SK-N-SH (cell line): ENCODE data around the gene TMEM161A. TPM values are rescaled to one million over a fixed set of nuclear protein-coding genes. Genes with fewer than 3 reads are reported as not detected.

ENCODE experiments used
- CTCF ChIA-PET: fragments of 300-600, 350-600 bp; formaldehyde crosslinking; extraction: SDS; loops from one replicate; lab custom pipeline; 2021; lab: Yijun Ruan, JAX
- POLR2A ChIA-PET: fragments of 350-600 bp; sonication (Branson Sonifier 250); formaldehyde crosslinking; extraction: SDS; loops from one replicate; lab custom pipeline; 2020; ENCODE audit warnings: antibody characterized with exemption, inconsistent platforms; lab: Yijun Ruan, JAX
- DNase-seq: peaks from one replicate; pipeline ENCODE4 v3.0.0; 2012
- H2AFZ ChIP-seq: fragments of 200-600 bp; sonication (generic); 2 replicates; pipeline ENCODE4 v1.8.1; 2016; ENCODE audit warnings: antibody characterized with exemption, mild to moderate bottlenecking, low read depth
- H3F3A ChIP-seq: fragments of 200-600 bp; sonication (generic); replicated peaks from 2 replicates; pipeline ENCODE3; 2016; ENCODE audit warnings: antibody characterized with exemption, mild to moderate bottlenecking; ENCODE audit not compliant: insufficient read depth
- H3K27ac ChIP-seq, 2 experiments: fragments of 200-500 bp in 1 of 2; fragments of 200-600 bp in 1 of 2; sonication (Bioruptor generic) in 1 of 2; sonication (generic), shearing (Covaris generic) in 1 of 2; 2 replicates each; pipeline versions ENCODE4 v1.5.1 to v1.6.1; 2014 to 2016; ENCODE audit warnings: low read depth in 2 of 2, inconsistent platforms in 1 of 2, low read length in 1 of 2, mild to moderate bottlenecking in 1 of 2, mixed read lengths in 1 of 2
- H3K27me3 ChIP-seq: fragments of 200-600 bp; sonication (generic), shearing (Covaris generic); 2 replicates; pipeline ENCODE4 v1.6.1; 2016; ENCODE audit warnings: mixed run types; ENCODE audit not compliant: insufficient read depth
- H3K36me3 ChIP-seq, 2 experiments: fragments of 200-500 bp in 1 of 2; fragments of 200-600 bp in 1 of 2; sonication (Bioruptor generic) in 1 of 2; sonication (generic) in 1 of 2; replicated peaks in 1 of 2; 2 replicates each; pipeline versions ENCODE3 to v1.5.1; 2014 to 2016; ENCODE audit warnings: low read length in 1 of 2, mild to moderate bottlenecking in 1 of 2; ENCODE audit not compliant: insufficient read depth in 2 of 2, control insufficient read depth in 1 of 2
- H3K4me1 ChIP-seq, 2 experiments: fragments of 200-500 bp in 1 of 2; fragments of 200-600 bp in 1 of 2; sonication (Bioruptor generic) in 1 of 2; sonication (generic), shearing (Covaris generic) in 1 of 2; 2 replicates each; pipeline versions ENCODE4 v1.5.1 to v1.6.1; 2014 to 2016; ENCODE audit warnings: low read depth in 1 of 2, low read length in 1 of 2, mixed run types in 1 of 2; ENCODE audit not compliant: insufficient read depth in 2 of 2, control insufficient read depth in 1 of 2
- H3K4me2 ChIP-seq: fragments of 200-600 bp; sonication (generic), shearing (Covaris generic); 2 replicates; pipeline ENCODE4 v1.6.1; 2017; ENCODE audit warnings: mixed run types
- H3K4me3 ChIP-seq, 2 experiments: fragments of 200-500 bp in 1 of 2; fragments of 200-600 bp in 1 of 2; sonication (Bioruptor generic) in 1 of 2; sonication (generic), shearing (Covaris generic) in 1 of 2; 2 replicates each; pipeline versions ENCODE4 v1.5.1 to v1.8.1; 2014 to 2016; ENCODE audit warnings: low read depth in 2 of 2, inconsistent platforms in 1 of 2, low read length in 1 of 2, mild to moderate bottlenecking in 1 of 2, mixed read lengths in 1 of 2, moderate library complexity in 1 of 2
- H3K79me2 ChIP-seq: fragments of 200-600 bp; sonication (generic); 2 replicates; pipeline ENCODE4 v1.8.1; 2017; ENCODE audit warnings: mild to moderate bottlenecking; ENCODE audit not compliant: insufficient read depth
- H3K9ac ChIP-seq: fragments of 200-600 bp; sonication (generic); 2 replicates; pipeline ENCODE4 v1.6.1; 2017; ENCODE audit warnings: mixed run types
- H3K9me2 ChIP-seq: fragments of 200-600 bp; sonication (generic); 2 replicates; pipeline ENCODE4 v1.6.1; 2017; ENCODE audit warnings: mixed run types
- H3K9me3 ChIP-seq: fragments of 200-600 bp; sonication (generic); 2 replicates; pipeline ENCODE4 v1.6.1; 2017; ENCODE audit warnings: mixed run types, mild to moderate bottlenecking, moderate library complexity
- H4K20me1 ChIP-seq: fragments of 200-600 bp; sonication (generic); 2 replicates; pipeline ENCODE4 v1.6.1; 2017; ENCODE audit warnings: mild to moderate bottlenecking, mixed run types; ENCODE audit not compliant: insufficient read depth
- CTCF ChIP-seq: fragments of 200-600 bp; sonication (generic); IDR thresholded peaks from 2 replicates; pipeline ENCODE4 v1.6.1; 2017; ENCODE audit warnings: antibody characterized with exemption, mild to moderate bottlenecking, moderate library complexity
- GATA2 ChIP-seq: sonication (generic); formaldehyde crosslinking; IDR thresholded peaks from 2 replicates; pipeline ENCODE4 v1.5.0; 2020; ENCODE audit warnings: mild to moderate bottlenecking, missing genetic modification reagents
- MAX ChIP-seq: IDR thresholded peaks from 2 replicates; pipeline ENCODE4 v1.4.0; 2012; ENCODE audit warnings: low read depth
- NRF1 ChIP-seq: IDR thresholded peaks from 2 replicates; pipeline ENCODE4 v1.6.1; 2012; ENCODE audit warnings: low read depth, mild to moderate bottlenecking, low read length
- PBX3 ChIP-seq: IDR thresholded peaks from 2 replicates; pipeline ENCODE4; 2012
- RAD21 ChIP-seq: IDR thresholded peaks from 2 replicates; pipeline ENCODE4 v1.6.1; 2012; ENCODE audit warnings: mild to moderate bottlenecking, low read length
- RXRA ChIP-seq: IDR thresholded peaks from 2 replicates; pipeline ENCODE4 v1.4.0; 2012; ENCODE audit warnings: low read depth, mild to moderate bottlenecking, borderline replicate concordance
- SIN3A ChIP-seq: IDR thresholded peaks from 2 replicates; pipeline ENCODE4 v1.6.1; 2012; ENCODE audit warnings: low read depth, mild to moderate bottlenecking, low read length, moderate library complexity, borderline replicate concordance
- SMC3 ChIP-seq: IDR thresholded peaks from 2 replicates; pipeline ENCODE4 v1.6.1; 2012; ENCODE audit warnings: low read depth, low read length, improper control_type of control experiment
- TAF1 ChIP-seq: IDR thresholded peaks from 2 replicates; pipeline ENCODE4 v1.6.1; 2012; ENCODE audit warnings: low read depth, mild to moderate bottlenecking, low read length, moderate library complexity, borderline replicate concordance
- TEAD4 ChIP-seq: IDR thresholded peaks from 2 replicates; pipeline ENCODE4 v1.4.0; 2012; ENCODE audit warnings: mild to moderate bottlenecking, borderline replicate concordance; ENCODE audit not compliant: insufficient read depth
- YY1 ChIP-seq: IDR thresholded peaks from 2 replicates; pipeline ENCODE4 v1.4.0; 2012; ENCODE audit warnings: low read depth, mild to moderate bottlenecking
- WGBS: methylation state at CpG from one replicate; pipeline ENCODE4 v1.1.6; 2017; ENCODE audit warnings: low lambda C conversion rate; 5-methylcytosine and 5-hydroxymethylcytosine counted together
- polyA plus RNA-seq, 3 experiments: library from polyadenylated mRNA; depleted of rRNA; stranded (reverse); fragments of >200 nt; gene quantifications; 2 replicates each; pipeline ENCODE4 v1.2.3, GENCODE V29; 2012

Gene TMEM161A
- polyA plus RNA-seq, 1 of the 3 experiments (the other 2 are of a cell fraction), result 39.3 TPM

- Histone ChIP-seq H3K27me3 (no peaks in the 10 kb centered on the region), H3K9me2 (no peaks in the 10 kb centered on the region), H3K9me3 (no peaks in the 10 kb centered on the region), H3K36me3 (no peaks in the 10 kb centered on the region), H3K9ac (no peak overlapping the region), H3K4me3 (no peak overlapping the region; a peak in 1 of 4 replicates), H2AFZ (no peak overlapping the region), H3K79me2 (no peaks in the 10 kb centered on the region), H3K27ac (no peak overlapping the region), H3F3A (no peaks in the 10 kb centered on the region), H3K4me2 (no peak overlapping the region), H4K20me1 (no peaks in the 10 kb centered on the region), H3K4me1 (no peaks in the 10 kb centered on the region; a peak in 1 of 4 replicates)
- peak; percentile 72 for DNase-seq
- WGBS, result 85% methylated on average over 5 of the region's 9 CpGs
- TF ChIP-seq CTCF (peak; percentile 60), TEAD4 (no peak), SMC3 (peak; percentile 30)
- POLR2A ChIA-PET, result no interaction called here
- CTCF ChIA-PET, result interaction anchor here (0.5 to 2.0 kb wide), 16 partner anchors 10 to 1143 kb away, joined by 3 to 13 read pairs (median 4); no protein-coding TSS in a partner anchor
Observed at GRCh38 chr19:19115954-19116353, 22.3 kb downstream of the TMEM161A start.

GRCh38 chr19:19113040-19113626 lies 25.1 kb downstream of the TMEM161A start:
- no peaks in the 10 kb centered on the region for H4K20me1 ChIP-seq
- POLR2A ChIA-PET, result no interaction called here
- H3K4me2 ChIP-seq, result no peak overlapping the region
- H3K4me3 ChIP-seq, result no peak overlapping the region
- H3K27ac ChIP-seq, result no peak overlapping the region
- H3F3A ChIP-seq, result no peaks in the 10 kb centered on the region
- H3K9ac ChIP-seq, result no peak overlapping the region
- TF ChIP-seq PBX3 (no peak), MAX (no peak), CTCF (peak; percentile 27), SIN3A (no peak), GATA2 (CRISPR knock-in tag) (no peak), NRF1 (no peak), RAD21 (peak; percentile 40), TAF1 (no peak), YY1 (no peak), RXRA (no peak)
- no peak overlapping the region for H2AFZ ChIP-seq
- CTCF ChIA-PET, result interaction anchor here (0.6 to 0.9 kb wide), 2 partner anchors 9 to 57 kb away, joined by 3 read pairs; no protein-coding TSS in a partner anchor
- DNase-seq, result peak; percentile 62
- no peaks in the 10 kb centered on the region; a peak in 1 of 4 replicates for H3K4me1 ChIP-seq
- H3K9me2 ChIP-seq, result no peaks in the 10 kb centered on the region
- H3K79me2 ChIP-seq, result no peaks in the 10 kb centered on the region
- 73% methylated on average over 6 of the region's 7 CpGs for WGBS
- no peaks in the 10 kb centered on the region for H3K27me3 ChIP-seq
- no peaks in the 10 kb centered on the region for H3K9me3 ChIP-seq
- H3K36me3 ChIP-seq, result no peaks in the 10 kb centered on the region
